HG02973 (cell line): Measurements from ENCODE around the gene CYB5R3.
"Not testable (repeated sequence)": the region's sequence is repeated elsewhere in the genome, so short reads cannot be mapped to it uniquely, and the experiment has no call there.

Experiments
- ATAC-seq: cut with Tn5 transposase; IDR thresholded peaks from one replicate; pipeline ENCODE4 v1.9.1; 2021; ENCODE audit warnings: moderate library complexity; ENCODE audit not compliant: unreplicated experiment

The CYB5R3 gene

DNA sequence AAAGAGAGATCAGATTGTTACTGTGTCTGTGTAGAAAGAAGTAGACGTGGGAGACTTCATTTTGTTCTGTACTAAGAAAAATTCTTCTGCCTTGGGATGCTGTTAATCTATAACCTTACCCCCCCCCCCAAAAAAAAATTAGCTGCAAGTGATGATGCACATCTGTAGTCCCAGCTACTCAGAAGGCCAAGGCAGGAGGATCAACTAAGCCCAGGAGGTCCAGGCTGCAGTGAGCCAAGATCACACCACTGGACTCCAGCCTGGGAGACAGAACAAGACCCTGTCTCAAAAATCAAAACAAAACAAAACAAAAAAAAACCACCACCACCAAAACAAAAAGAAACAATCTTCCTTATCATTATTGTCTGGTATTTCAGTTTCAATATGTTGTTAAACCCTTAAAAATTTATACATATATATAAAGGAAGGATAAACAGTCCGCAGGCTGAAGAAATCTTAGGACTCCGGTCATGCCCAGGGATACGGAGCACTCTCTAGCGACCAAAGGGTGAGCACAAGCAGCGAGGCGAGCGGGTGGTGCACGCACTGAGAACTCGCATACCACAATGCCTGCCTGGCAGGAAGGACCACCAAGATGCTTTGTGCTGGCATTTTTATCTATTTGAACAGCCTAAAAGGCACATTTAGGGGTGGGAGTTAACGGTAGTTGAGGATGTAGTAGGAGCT lies 40.9 kb downstream of the CYB5R3 start:
- ATAC-seq: no peak

DNA sequence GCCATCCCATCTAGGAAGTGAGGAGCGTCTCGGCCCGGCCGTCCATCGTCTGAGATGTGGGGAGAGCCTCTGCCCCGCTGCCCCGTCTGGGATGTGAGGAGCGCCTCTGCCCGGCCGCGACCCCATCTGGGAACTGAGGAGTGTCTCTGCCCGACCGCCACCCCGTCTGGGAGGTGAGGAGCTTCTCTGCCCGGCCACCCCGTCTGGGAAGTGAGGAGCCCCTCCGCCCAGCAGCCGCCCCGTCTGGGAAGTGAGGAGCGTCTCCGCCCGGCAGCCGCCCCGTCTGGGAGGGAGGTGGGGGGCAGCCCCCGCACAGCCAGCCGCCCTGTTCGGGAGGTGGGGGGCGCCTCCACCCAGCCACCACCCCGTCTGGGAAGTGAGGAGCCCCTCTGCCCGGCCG lies 41.6 kb downstream of the CYB5R3 start:
- not testable (repeated sequence) for ATAC-seq

DNA sequence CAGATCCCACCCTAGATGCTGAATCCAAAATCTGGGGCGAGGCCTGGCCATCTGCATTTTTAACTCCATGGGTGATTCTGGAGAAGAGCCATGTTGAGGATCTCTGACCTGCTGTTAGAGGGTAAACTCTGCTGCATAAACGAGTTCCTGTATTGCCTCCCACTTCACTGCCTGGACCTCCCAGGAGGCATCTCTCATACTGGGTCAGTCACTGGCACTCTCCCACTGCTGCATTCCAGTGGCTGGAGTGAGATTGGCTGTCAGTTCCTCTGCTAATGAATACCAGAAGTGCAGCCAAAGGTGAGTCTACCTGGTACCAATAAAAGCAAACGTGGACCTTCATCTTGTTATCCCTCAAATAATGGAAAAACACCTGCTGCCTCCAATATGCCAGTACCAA lies 44.8 kb downstream of the CYB5R3 start:
- ATAC-seq: no peak

DNA sequence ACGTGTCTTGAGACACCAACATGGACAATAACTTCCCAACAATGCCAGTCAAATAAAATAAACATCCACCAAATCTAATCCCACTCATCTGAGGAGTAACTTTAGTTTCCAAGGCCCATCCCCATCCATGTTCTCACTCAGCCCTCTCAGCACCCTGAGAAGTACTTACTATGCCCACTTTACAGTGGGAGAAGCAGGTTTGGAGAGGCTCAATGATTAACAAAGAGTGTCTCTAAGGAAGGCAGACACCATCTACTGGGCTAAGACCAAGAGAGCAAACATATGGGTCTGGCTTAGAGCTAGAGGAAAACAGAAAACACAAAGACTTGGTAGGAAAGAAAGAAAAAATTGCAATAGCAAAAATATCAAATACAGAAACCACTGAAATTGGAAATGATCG lies 45.8 kb downstream of the CYB5R3 start:
- no peak for ATAC-seq

DNA sequence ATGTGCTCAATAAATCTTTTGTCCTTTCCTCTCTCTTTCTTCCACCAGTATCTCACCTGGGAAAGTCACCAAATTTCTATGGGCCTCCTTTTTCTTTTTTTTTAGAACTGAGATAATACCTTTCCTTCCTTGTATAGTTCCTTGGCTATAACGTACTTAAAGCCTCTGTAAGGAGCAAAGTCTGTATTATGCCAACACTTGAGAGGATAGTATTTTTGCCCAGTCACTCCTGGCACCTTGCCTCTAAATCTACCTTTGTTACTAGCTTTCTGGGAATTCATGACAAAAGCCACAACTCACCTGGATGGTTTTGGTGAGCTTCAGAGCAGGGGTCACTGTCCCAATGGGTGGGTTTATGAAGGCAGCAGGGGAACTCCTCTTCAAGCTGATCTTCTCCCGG lies 46.7 kb downstream of the CYB5R3 start:
- ATAC-seq: no peak

DNA sequence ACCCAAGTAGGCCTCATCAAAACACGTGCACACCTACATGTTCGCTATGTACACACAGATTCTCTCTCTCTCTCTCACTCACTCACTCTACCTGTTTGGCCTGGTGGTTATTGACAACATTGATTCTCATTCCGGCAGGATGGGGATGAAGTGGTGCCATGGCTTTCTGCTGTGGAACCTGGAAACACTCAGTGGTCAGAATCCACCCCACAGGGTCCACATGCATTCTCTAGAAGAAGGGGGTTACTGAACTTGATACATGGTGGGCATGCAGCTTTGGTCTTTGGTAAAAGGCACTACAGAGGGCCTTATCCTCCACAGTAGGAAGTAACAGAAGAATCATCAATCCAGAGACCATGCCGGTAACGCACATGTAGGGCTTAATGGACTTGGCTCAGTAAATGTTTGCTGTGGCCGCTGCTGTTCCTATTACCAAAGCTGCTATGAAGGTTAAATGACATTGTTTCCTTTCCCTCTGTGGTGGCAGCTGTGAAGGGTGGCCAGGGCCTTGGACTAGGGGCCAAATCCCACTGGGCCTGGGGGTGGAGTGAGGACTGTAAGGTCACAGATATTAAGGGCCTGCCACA lies 47.2 kb downstream of the CYB5R3 start:
- no peak for ATAC-seq

DNA sequence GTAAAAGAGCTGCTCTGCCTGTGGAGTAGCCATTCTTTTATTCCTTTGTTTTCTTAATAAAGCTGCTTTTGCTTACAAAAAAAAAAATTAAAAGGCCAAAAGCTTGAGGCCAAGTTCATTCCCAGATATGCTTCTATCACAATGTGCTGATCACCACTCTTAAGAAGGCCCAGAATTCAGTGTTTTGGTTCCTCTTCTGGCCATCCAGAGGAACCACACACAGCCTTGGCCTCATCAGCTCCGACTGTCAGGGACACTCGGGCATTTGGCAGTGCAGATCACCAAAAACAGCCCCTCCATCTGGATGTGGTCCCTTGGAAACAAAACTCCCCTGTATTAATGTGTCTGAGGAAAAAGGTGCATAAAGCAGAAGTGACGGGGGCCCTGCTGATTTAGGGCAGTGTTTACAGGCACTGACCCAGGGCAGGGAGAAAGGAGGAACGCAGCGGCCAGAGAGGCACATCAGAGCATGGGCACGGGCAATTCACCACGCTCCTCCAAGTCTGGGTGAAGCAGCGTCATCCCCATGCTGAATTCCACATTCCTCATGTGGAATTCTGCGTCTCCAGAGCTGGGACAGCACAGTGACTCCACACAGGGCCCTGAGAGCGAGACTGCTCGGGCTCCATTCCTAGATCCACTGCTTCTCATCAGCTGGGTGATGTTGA lies 52.2 kb downstream of the CYB5R3 start:
- ATAC-seq: no peak

DNA sequence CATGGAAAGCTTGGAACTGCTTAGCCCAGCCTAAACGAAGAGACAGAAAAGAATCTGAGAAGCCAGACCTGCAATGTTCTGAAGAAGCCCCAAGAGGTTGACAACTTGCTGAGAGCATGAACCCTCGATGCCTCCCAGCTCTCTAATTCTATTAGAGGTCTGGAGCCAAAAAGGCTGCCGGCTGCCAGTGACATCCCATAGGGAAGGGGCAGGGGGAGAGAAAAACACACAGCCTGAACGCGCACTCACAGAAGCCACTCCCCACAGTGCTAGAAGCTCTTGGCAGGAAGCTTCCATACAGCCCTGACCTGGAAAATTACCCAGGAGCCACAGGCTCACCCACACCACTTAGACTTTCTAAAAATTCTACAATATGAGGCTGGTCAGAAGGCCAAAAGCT lies 52.9 kb downstream of the CYB5R3 start:
- no peak for ATAC-seq

DNA sequence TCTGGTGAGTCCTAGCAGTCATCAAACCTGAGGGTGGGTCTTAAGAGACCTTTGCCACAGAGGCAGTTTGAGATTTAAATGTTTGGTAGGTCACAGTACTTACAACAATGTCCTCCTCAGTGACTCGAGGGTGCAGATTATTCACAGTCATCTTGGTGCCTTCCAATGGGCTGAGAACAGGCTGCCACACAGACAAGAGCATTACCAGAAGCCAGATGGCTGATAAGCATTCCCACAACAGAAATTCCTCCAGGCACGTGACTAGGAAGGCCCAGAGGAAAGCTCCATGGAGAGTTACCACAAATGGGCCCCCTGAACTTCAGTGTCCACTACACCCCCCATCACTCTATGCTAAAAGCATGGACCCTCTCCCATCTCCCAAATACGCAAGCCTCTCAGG lies 53.8 kb downstream of the CYB5R3 start:
- no peak for ATAC-seq

DNA sequence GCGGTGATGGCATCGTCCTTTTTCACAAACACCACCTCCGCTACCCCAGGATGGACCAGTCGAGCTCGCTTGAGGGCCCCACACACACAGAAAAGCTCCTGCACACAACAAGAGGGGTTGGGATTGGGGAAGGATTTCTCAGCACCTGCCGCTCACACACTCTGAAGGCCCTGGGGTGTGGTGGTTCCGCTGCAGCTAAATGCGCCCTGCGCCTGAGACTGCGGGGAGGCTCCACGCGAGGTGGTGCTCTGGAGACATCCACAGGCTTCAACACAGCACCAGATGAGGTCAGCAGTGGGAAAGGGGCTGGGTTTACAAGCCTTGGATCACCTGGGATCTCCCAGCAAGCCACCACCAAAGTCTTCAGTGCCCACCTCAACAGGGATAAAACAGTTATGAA lies 57.2 kb downstream of the CYB5R3 start:
- ATAC-seq: no peak

DNA sequence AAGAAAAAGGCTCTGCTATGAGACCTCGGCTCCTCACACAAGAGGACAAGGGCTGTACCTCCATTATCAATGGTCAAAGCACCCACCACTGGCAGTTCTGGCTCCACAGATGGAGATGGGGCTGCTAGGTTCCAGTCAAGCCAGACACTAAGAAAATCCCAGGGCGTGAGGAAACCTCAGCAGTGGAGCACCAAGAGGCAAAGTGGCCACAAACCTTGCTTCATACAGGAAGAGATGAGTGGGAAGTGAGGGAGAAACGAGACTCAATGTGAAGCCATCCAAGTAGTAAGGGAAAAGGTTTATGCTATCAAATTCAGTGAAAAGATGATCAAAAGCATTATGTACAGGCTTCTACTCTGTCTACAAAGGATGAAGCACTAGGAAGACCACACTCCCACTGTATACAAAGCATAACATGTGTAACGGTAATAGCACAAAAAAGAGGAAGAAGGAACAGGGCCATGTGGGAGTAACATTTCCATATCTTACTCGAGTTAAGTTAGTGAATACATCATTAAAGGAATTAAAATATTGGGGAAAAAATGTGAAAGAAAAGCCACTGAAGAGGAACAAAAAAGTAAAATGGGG lies 61.5 kb downstream of the CYB5R3 start:
- ATAC-seq: no peak

DNA sequence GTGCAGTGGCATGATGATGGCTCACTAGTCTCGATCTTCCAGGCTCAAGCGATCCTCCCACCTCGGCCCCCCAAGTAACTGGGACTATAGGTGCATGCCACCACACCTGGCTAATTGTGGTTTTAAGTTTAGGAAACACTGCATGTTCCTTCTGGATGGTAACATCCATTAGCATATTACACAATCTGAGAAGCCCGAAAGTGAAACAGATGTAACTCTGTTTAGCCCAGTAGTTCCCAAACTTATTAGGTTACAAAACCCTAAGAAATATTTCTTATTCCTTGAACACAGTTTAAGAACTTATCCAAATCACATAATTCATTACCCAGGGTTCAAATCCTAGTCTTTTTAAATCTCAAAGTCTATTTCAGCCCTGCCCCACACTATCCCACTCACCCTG lies 62.8 kb downstream of the CYB5R3 start:
- ATAC-seq: no peak

DNA sequence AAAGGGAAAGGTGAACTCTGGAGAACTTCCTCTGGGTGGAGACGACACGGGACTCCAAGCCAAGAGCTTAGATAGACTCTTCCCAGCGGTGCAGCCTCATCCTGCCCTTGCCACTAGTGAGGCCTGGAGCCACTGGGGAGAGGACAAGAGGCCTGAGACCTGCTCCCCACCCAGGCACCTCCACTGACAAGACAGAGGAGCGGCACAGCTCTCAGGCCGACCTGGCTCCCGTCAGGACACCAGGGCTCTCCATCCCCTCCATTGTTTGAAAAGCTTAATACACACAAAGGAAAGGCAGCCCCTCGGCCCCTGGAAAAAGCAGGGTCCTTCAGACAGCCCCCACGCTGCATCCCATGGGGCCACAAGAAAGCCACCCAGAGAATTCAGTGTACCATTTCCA lies 64.1 kb downstream of the CYB5R3 start:
- ATAC-seq: no peak

DNA sequence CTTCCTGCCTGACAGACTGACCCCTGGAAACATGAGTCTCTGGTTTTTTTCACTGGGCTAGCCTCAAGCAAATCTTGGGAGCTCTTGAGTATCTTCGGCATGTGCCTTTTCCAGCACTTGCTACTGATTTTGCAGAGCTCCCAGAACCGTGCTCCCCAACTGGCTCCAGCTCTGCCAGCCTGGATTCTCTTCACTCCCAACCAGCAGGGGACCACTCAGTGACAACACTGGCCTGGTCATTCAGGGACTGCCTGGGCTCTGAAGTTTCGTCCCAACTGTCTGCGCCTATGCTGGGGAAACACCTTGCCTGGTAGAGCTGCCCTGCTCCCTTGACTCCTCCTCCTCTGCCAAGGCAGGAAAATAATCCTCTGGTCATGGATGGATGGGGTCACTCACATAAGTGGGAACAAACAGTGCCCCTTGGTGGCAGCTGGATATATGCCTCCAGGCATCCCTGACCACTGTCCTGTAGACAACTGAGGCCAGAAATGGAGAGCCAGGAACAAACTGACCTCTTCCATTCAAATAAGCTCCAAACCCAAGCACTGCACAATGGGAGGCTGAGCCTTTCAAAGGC lies 64.7 kb downstream of the CYB5R3 start:
- ATAC-seq: no peak

DNA sequence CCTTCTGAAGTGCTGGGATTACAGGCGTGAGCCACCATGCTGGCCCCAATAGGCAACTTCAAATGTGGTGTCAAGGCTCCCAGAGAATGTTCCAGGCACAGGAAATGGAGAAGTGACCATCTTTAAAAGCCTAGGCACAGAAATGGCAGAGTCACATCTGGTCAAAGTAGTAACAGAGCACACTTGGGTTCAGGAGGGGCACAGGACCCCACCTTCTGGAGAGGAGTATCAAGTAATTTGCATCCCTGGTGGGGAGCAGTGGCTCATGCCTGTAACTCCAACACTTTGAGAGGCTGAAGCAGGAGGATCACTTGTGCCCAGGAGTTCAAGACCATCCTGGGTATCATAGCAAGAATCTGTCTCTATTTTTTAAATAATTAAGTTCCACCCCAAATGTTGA lies 66.2 kb downstream of the CYB5R3 start:
- ATAC-seq: no peak

DNA sequence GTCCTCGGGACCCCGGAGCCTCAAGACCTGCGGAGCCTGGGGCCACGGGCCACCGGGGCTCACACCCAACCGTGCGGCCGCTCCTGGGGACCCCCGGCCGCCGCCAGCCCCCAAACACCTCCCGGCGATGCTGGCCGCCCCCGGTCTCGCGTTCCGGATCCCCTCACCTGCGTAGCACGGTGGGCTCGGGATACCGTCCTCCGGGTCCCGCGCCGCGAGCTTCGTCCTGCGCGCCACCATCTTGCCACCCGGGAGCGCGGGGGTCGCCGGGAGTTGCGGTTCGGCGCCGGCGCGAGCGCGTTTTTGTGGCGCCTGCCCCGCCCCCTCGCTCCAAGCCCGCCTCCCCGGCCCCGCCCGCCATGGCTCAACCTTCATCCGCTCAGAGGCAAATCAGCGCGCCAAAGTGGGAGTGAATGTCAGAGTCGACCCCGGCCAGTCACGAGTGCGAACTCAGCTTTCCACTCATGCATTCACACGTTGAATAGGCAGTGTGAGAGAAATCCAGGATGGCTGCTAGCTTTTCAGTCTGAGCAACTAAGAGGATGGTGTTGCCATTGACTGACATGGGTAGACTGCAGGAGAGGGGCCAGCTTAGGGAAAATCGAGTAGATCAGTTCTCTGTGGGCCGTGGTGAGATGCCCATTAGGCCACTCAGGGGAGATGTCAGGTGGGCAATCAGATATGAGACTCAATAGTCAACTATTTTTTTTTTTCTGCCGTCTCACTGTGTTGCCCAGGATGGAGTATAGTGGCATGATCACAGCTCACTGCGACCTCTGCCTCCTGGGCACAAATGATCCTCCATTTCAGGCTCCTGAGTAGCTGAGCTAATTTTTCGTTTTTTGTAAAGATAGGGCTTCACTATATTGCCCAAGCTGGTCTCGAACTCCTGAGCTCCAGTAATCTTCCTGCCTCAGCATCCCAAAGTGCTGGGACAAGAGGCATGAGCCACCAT lies 67.2 kb downstream of the CYB5R3 start:
- no peak for ATAC-seq

DNA sequence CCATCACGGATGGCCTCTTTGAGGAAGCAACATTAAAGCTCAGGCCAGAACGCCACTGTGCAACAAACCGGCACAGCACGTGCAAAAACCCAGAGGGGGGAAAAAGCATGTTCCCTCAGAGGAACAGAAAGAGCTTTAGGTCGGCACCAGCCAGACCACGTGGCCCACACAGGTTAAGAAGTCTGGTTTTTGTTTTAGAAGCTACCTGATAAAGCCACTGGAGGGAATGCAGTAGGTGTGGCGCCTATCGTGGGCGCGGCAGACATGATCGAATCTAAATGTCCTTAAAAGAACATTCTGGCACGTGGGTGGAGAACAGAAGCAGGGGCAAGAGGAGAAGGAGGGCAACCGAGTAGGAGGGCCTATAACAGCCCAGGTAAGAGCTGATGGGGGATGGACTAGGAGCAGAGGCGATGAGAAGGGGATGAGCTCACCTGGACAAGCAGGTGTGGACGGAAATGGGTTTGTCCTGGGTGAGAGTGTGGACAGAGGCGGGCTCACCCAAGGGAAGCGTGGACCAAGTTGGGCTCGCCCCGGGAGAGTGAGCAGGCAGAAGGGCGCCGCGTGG lies 67.9 kb downstream of the CYB5R3 start:
- ATAC-seq: not testable (repeated sequence)

DNA sequence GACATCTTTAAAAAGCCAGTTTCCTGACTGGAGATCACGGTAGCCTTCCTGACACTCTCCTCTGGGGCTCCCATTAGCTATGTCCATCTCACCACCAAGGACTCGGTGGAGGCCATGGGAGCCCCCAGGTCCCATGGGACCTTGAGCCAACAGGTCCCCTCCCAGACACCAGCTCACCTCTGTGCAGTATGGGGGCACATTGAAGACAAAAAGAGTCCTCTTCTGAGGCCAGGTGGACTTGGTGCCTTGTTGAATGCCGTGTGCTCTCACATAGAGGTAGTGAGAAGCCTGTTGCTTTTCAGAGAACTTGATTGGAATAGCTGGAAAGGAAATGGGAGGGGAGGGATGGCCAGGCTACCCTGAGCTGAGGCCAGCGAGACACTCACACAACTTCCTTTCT lies 69.2 kb downstream of the CYB5R3 start:
- ATAC-seq: not testable (repeated sequence)

DNA sequence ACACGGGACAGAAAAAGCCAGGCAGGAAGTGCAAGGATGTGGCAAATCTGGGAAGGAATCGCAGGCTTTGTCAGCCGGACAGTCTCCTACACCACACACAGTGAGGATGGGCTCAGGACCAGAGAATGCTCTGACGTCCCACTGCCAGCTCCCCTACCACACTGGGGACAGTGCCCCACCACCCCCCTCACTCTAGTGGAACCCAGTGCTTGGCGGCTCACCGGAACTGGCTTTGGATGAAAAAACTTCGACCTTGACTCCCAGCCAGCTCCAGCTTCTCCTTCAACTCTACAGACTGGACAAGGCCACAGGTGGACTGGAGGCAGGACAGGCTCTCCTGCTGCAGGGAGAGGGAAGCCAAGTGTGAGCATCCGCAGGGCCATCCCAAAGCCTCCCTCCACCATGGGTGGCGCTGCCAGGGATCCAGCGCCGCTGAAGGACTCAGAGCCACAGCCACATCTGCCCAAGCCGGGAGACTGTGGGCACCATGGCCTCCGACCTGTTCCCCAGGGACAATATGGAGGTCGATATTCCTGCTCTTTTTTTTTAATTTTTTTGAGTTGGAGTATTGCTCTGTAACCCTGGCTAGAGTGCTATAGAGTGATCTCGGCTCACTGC lies 71.5 kb downstream of the CYB5R3 start:
- no peak for ATAC-seq

DNA sequence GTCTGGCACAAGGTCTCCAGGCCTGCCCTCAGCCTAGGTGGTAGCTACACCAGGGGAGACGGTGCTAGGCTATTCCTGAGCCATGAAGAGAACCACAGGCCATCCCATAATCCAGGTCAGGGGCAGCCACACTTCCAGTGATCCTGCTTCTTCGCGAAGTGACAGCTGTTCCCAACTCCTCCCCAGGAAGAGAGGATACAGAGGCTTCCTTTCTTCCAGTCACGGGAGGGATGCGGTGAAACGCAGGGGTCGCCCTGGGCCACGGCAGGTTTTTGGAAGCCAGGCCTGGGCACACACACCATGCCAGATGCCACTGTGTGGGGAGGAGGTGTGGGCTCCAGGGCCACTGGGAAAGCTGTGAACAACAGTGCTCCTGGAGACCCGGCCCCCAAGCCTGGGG lies 72.1 kb downstream of the CYB5R3 start:
- not testable (repeated sequence) for ATAC-seq
